ENCODE measurements around the gene MYOF.
"Not testable (repeated sequence)": the region's sequence is repeated elsewhere in the genome, so short reads cannot be mapped to it uniquely, and the experiment has no call there.

Gene MYOF

GRCh38 chr10:93457511-93457910 lies 24.6 kb downstream of the MYOF start:
- no peak for DNase-seq (ENCODE audit: low spot score)

- no peak for DNase-seq (ENCODE audit: low spot score)
Measured at GRCh38 chr10:93456480-93456879, 25.7 kb downstream of the MYOF start.

- no peak for DNase-seq (ENCODE audit: low spot score)
Measured at GRCh38 chr10:93454736-93455135, 27.4 kb downstream of the MYOF start.

- DNase-seq (ENCODE audit: low spot score), result no peak
Measured at GRCh38 chr10:93454146-93454545, 28.0 kb downstream of the MYOF start.

GRCh38 chr10:93452143-93452542 lies 30.0 kb downstream of the MYOF start:
- no peak for DNase-seq (ENCODE audit: low spot score)

GRCh38 chr10:93451244-93451947 lies 30.7 kb downstream of the MYOF start:
- no peak for DNase-seq (ENCODE audit: low spot score)

- DNase-seq (ENCODE audit: low spot score), result no peak
Measured at GRCh38 chr10:93447970-93448369, 34.2 kb downstream of the MYOF start.

- DNase-seq (ENCODE audit: low spot score), result no peak
Measured at GRCh38 chr10:93447019-93447418, 35.1 kb downstream of the MYOF start.

- no peak for DNase-seq (ENCODE audit: low spot score)
Measured at GRCh38 chr10:93445978-93446720, 36.0 kb downstream of the MYOF start.

GRCh38 chr10:93445097-93445960 lies 36.8 kb downstream of the MYOF start:
- DNase-seq (ENCODE audit: low spot score), result no peak

- DNase-seq (ENCODE audit: low spot score), result no peak
Measured at GRCh38 chr10:93443481-93443880, 38.7 kb downstream of the MYOF start.

- not testable (repeated sequence) for DNase-seq (ENCODE audit: low spot score)
Measured at GRCh38 chr10:93442721-93443120, 39.4 kb downstream of the MYOF start.

GRCh38 chr10:93440591-93441091 lies 41.5 kb downstream of the MYOF start:
- no peak for DNase-seq (ENCODE audit: low spot score)

- DNase-seq (ENCODE audit: low spot score), result no peak
Measured at GRCh38 chr10:93438613-93439253, 43.4 kb downstream of the MYOF start.

GRCh38 chr10:93437946-93438612 lies 44.1 kb downstream of the MYOF start:
- DNase-seq (ENCODE audit: low spot score), result no peak

- DNase-seq (ENCODE audit: low spot score), result no peak
Measured at GRCh38 chr10:93437086-93437945, 44.8 kb downstream of the MYOF start.

- no peak for DNase-seq (ENCODE audit: low spot score)
Measured at GRCh38 chr10:93436591-93437085, 45.5 kb downstream of the MYOF start.

GRCh38 chr10:93435621-93436397 lies 46.3 kb downstream of the MYOF start:
- DNase-seq (ENCODE audit: low spot score), result no peak

- DNase-seq (ENCODE audit: low spot score), result no peak
Measured at GRCh38 chr10:93434991-93435491, 47.1 kb downstream of the MYOF start.

Measured in CD4-positive, alpha-beta T cell treated with Interleukin-6 at 100 ng/mL for 8 hours (primary cell).